GM10847 (cell line): ENCODE data around the gene HDAC9.

Experiments
- POLR2A ChIP-seq: IDR thresholded peaks from 2 replicates; pipeline ENCODE4 v1.6.1; 2011; ENCODE audit not compliant: insufficient read length; ENCODE audit errors: extremely low read depth

Gene HDAC9

DNA sequence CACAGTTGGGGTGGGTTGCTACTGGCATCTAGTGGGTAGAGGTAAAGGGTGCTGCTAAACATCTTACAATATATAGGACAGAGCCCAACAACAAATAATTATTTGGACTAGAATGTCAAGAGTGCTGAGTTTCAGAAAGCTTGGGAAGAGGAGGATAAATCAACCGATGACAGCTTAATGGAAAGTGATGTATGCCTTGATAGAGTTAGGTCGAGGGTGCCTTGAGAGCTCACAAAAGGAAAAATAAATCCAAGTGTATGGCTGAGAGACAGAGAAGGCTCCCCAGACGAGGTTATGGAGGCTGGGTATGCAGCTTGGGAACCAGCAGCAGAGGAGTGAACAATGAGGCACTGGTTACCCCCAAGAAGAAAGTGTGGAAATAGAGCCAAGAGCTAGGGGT lies 211.1 kb downstream of the HDAC9 start:
- TF ChIP-seq POLR2A: no peak

DNA sequence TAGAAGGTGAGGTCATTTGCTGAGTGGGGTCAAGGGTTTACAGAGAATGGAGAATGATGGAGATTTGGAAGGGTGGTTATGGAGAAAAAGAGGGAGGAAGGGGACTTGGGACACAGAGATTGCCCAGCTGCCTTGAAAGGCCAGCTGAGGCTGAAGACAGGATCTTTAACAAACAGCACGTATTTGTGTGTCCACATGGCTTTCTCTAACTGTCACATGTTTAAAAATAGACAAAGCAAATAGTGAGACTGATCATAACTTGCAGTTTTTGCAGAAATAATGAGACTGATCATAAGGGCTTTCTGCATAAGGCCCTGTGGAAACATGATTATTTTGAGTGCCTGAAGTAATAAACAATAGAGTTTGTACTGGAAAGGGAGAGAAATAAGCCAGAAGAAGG lies 212.7 kb downstream of the HDAC9 start:
- TF ChIP-seq POLR2A: no peak

DNA sequence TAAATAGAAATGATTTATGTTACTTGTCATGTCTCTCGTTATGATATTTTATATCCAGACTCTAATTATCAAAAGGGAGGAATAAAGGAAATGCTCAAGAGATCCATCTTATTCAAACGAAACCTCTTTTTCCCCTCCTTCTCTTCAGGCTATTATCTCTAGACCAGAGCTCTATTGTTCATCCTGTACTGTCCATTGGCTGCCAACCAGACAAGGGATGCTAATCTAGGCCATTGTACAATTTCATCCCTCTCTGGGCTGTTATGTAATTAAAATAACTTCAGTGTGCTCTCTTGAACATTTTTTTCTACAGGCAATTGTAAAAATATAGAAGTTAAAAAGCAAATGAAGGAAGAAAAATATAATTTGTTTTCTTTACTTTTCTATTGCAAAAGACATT lies 220.4 kb downstream of the HDAC9 start:
- no peak for TF ChIP-seq POLR2A

DNA sequence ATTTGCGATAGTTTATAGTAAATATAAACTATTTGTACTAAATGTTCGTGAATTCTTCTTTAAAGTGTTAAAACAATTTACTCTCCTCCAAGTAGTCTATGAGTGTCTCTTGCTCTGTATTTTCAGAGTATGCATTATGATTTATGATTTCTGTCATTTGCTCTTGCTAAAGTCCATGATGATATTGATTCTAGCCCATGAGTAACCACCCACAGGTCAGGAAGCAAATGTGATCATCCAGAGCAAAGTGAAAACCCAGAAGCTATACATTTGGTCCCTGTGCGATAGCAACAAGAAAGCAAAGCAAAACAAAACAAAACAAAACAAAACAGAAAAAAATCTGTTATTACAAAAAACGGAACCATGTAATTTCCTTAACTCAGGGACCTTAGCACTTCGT lies 225.9 kb downstream of the HDAC9 start:
- TF ChIP-seq POLR2A: no peak

DNA sequence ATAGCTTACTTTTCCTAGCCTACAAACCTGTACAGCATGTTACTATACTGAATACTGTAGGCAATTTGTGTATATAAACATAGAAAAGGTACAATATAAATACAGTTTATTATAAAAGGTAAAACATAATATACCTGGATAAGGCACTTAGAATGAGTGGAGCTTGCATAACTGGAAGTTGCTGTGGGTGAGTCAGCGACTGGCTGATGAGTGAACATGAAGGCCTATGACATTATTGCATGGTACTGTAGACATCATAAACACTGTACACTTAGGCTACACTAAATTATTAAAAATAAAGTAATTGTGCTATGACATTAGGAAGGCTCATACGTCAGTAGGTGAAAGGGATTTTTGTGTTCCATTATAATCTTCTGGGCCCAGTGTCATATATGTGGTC lies 228.8 kb downstream of the HDAC9 start:
- no peak for TF ChIP-seq POLR2A

DNA sequence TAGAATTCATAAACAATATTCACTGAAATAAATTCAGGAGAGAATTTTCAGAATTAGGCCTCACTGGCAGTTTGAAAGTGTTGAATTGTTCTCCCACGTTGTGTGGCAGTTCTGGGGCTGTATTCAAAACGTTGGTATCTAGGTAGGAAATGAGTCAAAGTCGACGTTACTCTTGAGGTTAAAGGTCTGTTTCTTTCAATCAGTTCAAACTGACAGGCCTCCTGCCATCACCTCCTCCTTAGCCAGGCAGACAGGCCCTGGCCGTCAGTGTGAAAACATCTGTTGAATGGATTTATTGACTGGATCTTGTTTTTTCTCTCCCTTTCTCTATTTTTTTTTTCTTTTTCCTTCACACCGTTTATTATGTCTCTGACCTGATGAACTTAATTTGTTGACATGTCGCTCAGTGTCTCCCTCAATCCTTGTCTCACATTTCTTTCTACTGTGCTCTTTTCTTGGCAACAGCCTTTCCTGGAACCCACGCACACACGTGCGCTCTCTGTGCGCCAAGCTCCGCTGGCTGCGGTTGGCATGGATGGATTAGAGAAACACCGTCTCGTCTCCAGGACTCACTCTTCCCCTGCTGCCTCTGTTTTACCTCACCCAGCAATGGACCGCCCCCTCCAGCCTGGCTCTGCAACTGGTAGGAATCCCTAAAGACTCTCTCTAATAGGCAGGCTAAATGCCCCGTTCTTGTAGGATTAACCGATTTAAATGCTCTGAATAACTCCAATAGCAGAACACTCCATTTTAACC lies 231.7 kb downstream of the HDAC9 start:
- no peak for TF ChIP-seq POLR2A

DNA sequence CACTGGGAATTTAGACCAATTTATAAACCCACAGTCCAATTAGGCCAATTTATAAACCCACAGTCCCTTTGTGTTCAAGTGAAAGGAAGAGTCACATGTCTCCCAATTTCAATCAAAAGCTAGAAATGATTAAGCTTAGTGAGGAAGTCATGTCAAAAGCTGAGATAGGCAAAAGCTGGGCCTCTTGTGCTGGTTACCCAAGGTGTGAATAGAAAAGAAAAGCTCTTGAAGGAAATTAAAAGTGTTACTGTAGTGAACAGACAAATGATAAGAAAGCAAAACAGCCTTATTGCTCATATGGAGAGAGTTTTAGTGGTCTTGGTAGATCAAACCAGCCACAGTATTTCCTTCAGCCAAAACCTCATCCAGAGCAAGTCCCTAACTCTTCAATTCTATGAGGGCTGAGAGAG lies 245.0 kb downstream of the HDAC9 start:
- no peak for TF ChIP-seq POLR2A

DNA sequence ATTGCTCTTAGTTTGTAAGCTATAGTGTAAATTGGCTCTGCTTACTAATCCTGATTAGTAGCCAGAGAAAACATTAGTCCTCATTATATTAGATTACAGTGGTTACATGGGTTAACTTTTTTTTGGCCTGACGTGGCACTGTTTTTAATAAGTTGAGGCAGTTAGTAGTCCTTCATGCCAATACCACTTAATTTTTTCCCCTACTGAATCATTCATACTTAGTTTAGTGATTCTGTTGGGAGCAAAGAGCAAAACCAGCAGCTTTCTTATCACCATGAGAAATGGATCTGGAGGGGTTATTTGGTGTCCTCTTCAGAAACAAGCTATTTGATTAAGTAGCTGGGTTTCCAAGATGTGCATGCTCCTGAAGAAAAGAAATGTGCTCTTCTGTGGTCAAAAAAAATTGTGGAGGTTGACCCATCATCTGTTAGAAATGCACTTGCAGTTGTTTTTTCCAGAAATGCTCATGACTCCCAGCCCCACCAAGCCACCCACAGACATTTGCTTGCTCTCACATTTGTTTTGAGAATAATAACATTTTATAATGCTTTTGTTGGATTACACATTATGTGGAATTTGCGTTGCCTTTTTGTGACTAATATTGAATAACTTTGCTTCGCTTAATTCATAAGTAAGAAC lies 258.5 kb downstream of the HDAC9 start:
- no peak for TF ChIP-seq POLR2A

DNA sequence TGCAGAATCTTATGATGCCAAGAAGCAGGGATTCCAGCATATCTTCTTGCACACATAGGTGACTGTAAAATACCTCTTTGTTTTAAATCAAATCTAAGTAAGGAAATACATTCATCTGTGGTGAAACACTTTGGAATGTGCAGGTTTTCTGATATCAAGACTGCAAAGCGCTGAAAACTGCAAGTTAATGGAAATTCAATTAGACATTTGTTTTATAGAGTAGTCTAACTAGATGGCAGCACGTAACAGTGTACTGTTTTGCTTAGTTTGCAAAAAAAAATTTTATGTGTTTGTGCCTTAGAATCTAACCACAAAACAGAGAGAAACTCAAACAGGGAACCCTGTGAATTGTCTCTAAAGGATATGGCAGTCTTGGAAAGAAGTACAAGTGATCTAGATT lies 259.2 kb downstream of the HDAC9 start:
- TF ChIP-seq POLR2A: no peak

DNA sequence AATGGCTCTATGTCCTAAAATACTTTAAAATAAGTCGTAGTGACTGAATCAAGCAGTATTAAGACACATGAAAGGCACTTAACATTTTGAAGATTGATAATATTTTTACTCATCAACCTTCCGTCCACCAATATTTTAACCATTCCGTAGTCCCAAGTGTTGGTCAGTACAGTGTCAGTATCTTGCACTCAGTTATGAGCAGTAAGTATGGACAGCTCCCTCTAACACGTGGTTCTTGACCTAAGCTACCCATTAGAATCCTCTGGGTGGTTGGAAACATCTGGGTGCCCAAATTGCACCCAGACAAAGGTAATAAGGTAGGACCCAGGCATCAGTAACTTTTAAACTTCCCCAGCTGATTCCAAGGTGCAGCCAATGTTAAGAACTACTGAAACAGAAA lies 260.2 kb downstream of the HDAC9 start:
- no peak for TF ChIP-seq POLR2A

DNA sequence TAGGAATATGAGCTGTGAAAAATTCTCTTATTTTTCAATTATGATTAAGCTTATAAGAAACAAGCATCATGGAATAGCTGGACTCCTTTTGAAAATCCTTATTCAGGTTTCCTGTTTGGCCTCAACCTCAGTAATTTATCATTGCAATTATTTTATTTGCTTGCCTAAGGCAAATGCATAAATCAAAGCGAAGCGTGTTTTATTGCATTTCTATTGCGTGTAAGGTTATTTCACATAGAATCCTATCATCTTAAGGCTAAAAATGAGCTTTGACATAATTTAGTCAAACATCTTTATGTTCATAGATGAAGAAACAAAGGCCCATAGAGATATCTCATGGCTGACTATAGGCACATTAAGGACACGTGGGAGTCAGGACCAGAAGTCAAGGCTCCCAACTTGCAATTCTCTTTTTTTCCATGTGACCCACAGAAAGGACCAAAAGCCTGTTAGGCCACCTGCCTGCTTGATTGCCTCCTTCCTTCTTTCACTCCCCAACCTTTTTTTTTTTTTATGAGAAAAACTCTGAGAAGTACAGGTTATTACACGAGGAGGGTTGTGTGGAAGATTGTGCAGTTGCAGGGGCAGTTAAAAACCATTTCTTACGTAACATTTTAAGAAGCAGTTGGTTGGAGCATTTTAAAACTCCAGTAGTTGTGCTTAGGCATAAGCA lies 261.0 kb downstream of the HDAC9 start:
- no peak for TF ChIP-seq POLR2A

DNA sequence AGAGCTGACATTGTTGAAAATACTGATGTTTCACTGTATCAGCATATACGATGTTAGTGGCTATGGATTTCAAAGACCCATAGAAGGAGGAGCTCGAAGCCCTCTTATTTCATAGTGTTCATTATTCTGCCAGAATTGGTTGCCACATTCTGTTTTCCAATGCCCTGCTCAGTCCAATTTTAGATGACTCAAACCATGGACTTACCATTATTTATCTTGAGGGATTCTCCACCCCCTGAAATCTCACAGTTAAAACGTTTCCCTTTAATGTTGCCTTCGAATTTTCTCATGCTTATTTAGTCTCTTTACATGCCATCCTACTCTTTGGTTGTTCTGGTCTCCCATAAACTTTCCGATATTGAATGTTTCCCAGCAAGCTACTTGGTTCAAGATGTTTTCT lies 264.5 kb downstream of the HDAC9 start:
- no peak for TF ChIP-seq POLR2A

DNA sequence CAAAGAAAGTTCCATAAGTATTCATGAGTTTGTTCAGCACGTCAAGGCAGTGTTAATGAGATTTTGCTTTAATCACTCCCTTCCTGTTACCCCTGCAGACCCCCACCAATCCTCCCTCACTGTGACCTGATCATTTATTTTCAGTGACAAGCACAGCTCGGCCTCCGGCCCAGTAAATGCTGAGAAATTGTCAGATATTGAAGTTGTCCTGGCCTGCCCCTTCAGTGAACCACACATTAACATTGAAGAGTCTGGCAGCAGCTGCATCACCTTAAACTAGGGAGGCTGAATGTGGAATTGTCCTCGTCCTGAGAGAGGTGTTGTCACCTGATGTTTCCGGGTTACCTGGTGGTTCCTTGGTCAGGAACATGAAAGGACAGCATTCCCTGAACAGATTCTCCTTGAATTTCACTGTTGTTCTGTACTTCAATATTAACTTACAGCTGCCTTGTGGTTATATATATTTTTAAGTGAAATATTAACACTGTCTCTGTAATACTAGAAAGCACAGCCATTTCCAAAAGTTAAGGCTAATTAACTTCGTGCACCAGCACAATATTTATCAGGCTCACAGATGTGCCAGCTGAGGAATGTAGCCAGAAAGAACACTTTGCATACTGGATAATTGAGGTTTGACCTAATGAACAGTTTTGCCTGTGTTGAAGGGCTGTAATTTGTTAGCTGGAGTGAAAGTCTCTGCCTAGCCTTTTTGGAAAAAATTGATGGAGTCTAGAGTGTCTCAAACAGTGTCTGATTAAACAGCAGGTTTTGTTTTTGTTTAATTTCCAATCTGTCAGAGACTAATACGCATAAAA lies 265.3 kb downstream of the HDAC9 start:
- TF ChIP-seq POLR2A: no peak

DNA sequence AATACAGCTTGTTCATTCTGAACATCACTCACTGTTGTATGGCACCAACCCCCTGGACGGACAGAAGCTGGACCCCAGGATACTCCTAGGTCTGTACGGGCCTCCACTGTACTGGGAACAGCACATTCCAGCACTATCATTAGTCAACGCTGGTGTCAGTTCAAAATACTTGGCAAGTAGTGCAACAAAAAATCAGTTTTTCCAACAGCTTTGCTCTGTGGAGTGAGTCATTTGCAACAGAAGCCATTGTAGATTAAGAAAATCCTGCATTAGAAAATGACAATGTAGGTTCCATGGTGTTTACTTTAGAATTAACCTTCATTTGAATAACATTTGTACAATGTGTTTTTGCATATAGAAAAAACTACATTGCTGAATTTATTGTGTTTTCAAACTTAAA lies 266.6 kb downstream of the HDAC9 start:
- no peak for TF ChIP-seq POLR2A

DNA sequence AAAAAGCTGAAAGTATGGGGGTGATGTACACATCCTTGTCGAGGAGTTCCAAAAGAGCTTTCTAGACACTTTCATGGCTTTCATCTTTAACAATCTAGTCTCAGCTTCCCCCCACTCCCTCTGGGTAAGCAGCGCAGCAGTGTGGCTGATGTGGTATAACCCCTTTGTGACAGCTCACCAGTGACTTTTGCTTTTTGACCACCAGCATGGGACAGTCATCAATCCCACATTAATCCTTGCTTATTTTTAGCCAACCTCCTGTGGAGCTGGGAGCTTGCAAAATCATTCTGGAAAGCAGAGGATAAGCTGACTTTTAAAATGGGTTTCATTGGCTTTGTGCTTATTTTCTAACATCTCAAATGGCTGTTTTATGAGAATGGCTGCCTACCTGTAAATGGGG lies 272.7 kb downstream of the HDAC9 start:
- no peak for TF ChIP-seq POLR2A
